Measurements from ENCODE around the gene SOD2. TPM values are rescaled to one million over a fixed set of nuclear protein-coding genes. Genes with fewer than 3 reads are reported as not detected.

Gene SOD2
- total and polyA plus RNA-seq, 9 of the 15 experiments (the other 6 are each of a cell fraction or from before 2014, with no cell fraction given): 39.8 to 140 (median 95.8) TPM

- TF ChIP-seq NEUROD1 (IDR thresholded peaks at IDR 0.05; ENCODE audit: borderline replicate concordance, low read depth, low read length, partially characterized antibody) (no peak), ZBTB17 (CRISPR knock-in tag; IDR thresholded peaks at IDR 0.05) (peak; percentile 62; the same call in 1 of the 2 replicates), ARID3B (CRISPR knock-in tag; IDR thresholded peaks at IDR 0.05; ENCODE audit: borderline replicate concordance) (no peak), NFE2 (IDR thresholded peaks at IDR 0.05; ENCODE audit: low read depth) (no peak), ZNF77 (CRISPR knock-in tag; IDR thresholded peaks at IDR 0.05) (no peak), LARP7 (IDR thresholded peaks at IDR 0.05) (no peak), USF1 (CRISPR knock-in tag; IDR thresholded peaks at IDR 0.05) (no peak), POU5F1 (IDR thresholded peaks at IDR 0.05; ENCODE audit: borderline replicate concordance, low read depth, low read length, partially characterized antibody) (no peak), CXXC5 (CRISPR knock-in tag; IDR thresholded peaks at IDR 0.05) (peak; percentile 5), SNRNP70 (optimal IDR thresholded peaks at IDR 0.05; ENCODE audit: low read depth, low read length) (no peak), GTF3C2 (IDR thresholded peaks at IDR 0.05; ENCODE audit: borderline replicate concordance, extremely low read depth, insufficient read length) (no peak), ZHX1 (conservative IDR thresholded peaks at IDR 0.05; ENCODE audit: low read length) (no peak), MAFK (IDR thresholded peaks at IDR 0.05; ENCODE audit: low read length) (no peak), MYBL2 (IDR thresholded peaks at IDR 0.05; ENCODE audit: low read depth) (no peak), MYBL2 (CRISPR knock-in tag; IDR thresholded peaks at IDR 0.05; ENCODE audit: borderline replicate concordance) (no peak), NR4A1 (CRISPR knock-in tag; IDR thresholded peaks at IDR 0.05) (no peak), NR4A1 (tag; IDR thresholded peaks at IDR 0.05) (peak; percentile 52; the same call in 1 of the 2 replicates), CEBPG (CRISPR knock-in tag; IDR thresholded peaks at IDR 0.05) (no peak), CEBPG (tag; conservative IDR thresholded peaks at IDR 0.05 in 1 of 2, IDR thresholded peaks at IDR 0.05 in 1 of 2) (no peak), HSF4 (CRISPR knock-in tag; IDR thresholded peaks at IDR 0.05; ENCODE audit: borderline replicate concordance) (no peak), ZNF57 (CRISPR knock-in tag; IDR thresholded peaks at IDR 0.05) (no peak)
Observed at GRCh38 chr6:159727717-159728445, 34.8 kb upstream of the SOD2 start (continued).
